Activated effector memory CD4-positive, alpha-beta T cell treated with Interleukin-2 at 50 U/mL for 16 hours (primary cell): ENCODE data around the gene NEGR1.

Experiments
- DNase-seq: peaks from one replicate; pipeline ENCODE4 v3.0.0-alpha.2; 2020

NEGR1 gene

DNA sequence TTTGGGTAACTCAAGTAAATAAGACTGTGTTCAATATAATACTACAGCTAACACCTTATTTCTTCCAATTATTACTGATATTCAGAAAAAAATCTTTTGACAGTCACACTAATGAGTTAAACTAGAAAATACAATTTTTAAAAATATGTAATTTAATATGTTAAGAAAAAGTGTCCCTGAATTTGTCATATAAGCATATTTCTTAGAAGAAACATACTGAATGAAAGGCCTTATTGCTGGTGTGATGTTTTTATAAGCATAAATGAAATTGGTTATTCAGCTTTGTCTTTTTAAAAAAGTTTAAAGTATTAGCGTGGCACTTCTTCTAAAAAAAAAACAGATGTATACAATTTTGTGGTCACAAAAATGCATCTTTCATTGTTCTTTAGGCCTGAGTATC lies 267.3 kb downstream of the NEGR1 start:
- no peak for DNase-seq

DNA sequence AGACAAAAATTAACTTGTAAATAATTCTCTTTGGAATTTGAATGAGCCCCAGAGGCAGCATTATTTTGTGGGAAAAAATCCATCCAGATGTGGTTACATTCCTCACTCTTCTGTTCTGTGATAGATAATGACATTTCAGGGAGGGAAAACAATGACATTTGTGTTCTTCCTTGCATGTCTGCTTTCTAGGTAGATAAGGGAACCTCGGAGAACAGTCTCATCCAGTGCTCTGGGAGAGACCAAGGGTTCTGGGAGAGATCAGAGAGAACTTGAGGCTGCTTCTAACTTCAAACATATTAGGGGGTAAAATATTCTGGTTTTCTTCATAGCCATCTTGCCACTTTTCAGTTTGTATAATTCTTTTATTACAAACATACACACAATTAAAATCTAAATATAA lies 269.2 kb downstream of the NEGR1 start:
- no peak for DNase-seq

DNA sequence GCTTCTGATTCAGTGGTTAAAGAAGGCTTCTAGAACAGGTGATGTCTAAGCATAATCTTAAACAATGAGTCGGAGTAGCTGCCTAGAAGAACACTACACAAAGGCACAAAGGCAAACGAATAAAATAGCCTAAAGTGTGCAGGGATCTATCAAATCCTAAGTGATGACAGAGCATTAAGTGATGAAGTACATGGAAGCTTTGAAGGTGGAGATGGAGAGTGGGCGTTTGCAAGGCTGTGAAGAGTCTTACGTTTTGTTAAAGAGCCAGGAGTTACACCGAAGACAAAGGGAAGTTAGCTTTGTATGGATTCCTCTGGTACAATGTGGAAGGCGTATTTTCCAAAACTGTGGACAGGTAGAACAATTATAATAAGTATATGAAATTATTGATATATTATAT lies 270.6 kb downstream of the NEGR1 start:
- DNase-seq = no peak

DNA sequence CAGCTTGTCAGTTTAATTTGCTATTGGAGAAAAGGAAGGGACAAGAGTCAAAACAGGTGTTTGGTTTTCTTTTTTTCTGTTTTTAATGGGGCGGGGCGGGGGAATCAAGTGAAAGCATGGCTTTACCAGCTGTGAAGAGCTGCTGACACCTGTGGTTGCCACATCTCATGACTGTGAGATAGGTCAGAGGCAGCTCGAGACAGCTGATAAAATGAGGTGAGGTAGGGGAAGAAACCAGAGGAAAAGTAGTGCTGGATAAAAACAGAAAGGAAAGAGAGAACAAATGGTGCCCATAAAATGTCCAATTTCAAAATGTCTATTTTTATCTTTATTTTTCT lies 272.3 kb downstream of the NEGR1 start:
- DNase-seq = no peak

DNA sequence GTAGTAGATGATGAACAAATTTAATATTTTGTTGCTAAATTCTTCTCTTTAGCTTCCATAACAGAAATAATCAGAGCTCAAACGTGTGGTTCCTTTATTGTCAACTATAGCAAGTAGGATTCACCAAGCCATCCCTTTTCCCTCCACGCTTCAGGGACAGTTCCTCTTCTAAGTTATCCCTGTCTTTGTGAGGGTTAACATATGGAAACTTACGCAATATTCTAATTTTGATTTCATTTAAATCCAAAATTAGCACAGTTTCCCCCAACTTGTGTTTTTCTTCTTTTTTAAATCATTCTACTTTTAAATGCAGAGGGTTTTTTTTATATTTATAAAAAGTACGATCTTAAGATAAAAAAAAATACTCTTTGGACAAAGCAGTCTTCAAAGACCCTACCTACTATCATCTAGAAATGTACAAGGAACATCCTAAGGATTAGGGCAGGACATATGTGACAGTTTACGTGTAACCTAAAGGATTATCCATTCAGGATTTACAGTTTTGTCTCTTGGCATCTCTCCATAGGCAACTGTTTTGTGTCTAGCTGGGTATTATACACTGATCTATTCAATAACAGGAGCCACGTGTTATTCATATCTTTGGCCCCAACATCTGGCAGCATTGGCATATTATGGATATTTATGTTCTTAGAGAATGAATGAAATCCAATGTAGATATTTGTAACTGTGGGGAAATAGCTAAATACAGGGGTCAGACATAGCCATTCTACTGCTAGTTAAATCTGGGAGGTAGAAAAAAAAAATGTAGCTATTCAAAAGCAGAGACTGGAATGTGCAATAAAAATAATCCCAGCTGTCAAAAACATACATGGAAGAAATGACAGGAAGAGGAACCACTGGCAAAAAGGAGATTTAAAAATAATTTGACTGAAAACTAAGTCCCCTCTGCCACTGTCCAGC lies 272.9 kb downstream of the NEGR1 start:
- no peak for DNase-seq

DNA sequence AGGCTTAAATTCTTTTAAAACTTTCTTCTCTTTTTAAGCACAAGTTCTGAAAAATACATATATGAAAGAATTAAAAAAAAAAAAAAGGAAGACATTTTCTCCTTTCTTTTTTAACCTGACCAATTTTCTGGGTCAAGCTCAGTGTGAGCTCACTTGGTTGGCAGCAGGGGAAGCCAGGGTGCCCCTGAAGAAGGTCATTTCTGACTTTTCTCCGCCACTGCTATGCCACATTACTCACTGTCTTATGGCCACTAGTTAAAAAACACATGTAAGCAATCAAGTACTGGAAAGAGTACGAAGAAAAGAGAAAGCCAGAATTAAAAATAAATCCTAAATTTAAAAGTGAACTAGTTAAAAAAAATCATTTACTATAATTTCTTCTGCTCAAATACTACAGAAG lies 275.0 kb downstream of the NEGR1 start:
- no peak for DNase-seq

DNA sequence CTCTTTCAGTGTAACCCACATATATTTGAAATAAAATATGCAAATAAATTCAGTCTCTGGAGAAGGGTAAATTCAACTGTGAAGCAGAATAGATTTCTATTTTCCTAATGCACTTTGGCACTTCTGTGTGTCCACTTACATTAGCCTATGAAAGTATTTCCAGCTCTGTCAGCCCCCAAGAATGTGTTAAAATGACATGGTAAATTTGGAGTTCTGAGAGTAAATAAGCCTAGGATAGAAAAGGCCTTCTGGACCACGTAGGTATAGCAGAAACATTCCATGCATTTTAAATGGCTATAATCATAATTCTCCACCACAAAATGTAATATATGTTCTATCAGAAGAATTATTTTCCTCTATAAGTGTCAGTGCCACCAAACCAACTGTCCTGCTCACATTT lies 276.2 kb downstream of the NEGR1 start:
- no peak for DNase-seq

DNA sequence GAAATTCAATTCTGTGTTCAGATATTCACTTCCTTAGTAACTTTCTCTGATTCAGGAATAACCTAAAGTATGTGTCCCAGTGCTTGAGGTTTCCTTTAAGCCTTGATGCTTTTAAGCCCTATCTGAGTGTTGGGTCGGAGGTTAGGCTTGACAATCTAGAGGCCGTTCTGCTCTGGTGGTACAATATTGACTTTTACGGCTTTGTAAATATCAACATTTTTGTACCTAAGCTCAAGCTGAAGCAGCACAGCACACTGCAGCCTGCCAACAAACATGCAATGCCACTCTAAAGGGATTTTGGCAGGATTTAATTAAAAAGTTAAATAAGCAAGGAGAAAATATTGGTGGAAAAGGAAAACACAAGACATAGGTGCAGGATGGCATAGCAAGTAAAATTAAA lies 279.2 kb downstream of the NEGR1 start:
- DNase-seq = no peak

DNA sequence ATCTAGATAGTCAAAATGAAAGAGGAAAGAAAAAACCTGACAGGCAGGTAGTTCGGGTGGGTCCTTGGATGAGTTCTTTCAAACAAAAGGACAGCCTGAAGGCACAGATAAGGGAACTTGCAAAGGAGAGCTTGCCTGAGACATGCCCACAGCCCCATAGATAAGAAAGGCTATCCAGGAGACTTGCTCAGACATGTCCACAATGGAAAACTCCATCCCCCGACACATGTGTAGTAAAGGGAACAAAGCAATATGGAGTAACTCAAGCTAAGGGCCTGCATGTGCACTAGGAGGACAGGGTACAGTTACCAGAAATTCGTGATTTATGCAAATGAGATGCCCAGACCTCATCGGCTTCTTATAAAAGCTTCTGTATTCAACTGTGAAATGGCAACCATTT lies 281.5 kb downstream of the NEGR1 start:
- DNase-seq = no peak

DNA sequence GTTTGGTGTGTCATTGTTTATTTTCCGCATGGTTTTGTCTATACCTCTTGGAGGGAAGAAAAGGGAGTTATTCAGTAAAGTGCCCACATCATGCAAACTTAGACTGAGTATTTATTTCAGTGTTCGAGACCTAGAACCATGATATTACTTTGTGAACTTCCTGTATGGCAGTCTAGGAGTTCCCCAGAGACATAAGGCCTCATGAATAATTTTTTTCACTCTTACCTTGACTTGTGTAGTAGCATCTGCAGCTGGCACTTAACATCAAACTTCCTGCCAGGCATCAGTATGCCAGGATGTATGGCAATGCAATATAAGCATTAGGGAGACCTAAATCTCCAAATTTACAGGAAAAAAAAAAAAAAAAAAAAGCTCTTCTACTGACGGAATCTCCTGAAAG lies 287.7 kb downstream of the NEGR1 start:
- DNase-seq = no peak

DNA sequence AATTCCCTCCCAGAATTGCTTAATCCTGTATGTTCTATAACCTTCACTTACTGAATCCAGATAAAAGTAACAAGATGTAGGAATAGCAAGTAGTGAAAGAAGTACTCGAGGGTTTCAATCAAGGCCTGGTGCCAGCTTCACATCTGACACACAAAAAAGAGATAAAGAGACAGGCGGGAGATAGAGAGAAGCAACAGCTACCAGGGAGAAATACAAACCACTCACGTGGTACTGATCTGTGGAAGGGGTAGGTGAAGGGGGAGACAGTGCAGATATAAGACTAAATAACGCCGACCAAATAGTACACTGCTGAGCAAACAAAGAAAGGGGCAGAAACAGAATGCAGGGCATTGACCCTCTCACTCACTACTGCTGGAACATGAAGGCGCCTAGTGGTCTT lies 295.2 kb downstream of the NEGR1 start:
- no peak for DNase-seq

DNA sequence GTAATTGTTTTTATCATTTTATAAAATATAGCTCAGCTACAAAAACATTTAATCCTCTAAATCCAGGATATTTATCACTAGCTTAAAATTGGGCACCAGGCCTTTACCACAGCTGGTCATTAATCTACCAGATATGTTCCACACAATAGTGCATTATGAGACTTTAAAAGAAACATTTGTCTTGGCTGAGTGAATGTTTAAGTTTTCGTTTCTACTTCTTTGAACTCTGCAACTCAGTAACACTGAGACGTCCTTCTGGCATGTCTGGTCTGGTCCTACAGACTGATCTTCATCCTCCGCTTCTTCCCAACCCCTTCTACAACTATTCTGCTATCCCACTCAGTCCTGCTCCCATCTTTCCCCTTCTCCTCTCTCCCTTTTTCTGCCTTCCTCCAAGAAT lies 296.2 kb downstream of the NEGR1 start:
- DNase-seq = no peak

DNA sequence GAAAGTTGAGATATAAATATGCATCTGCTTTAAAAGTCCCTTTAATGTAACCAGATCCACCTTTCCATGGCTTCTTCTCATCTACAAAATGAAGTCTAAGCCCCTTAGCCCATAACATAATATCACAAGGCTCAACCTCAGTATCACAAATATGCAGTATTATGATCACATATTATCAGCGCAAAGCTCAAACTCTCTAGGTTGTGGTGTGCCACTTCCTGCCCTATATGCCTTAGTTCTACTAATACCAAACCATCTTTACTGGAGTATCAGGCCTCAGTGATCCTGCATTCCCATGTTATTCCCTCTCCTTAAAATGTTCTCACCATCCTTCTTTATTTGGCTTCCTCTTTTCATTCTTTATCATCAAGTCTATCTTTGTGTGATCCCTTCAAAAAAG lies 301.8 kb downstream of the NEGR1 start:
- no peak for DNase-seq

DNA sequence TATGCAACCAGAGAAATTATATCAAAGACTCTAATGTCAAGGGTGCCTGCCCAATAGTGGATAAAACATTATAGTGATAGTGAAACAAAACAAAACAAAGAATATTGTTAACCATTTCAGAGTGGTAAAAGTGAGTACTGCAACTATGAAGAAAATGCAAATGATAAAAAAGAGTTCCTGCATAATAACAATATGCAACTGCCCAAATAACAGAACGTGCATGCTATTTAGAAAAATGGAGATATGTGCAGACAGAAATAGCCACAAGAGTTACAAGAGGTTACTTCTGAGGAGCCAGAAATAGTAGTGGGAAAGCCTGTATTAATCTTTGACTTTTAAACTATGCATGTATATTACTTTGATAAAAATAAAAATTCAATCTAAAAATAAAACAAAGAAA lies 302.5 kb downstream of the NEGR1 start:
- DNase-seq = no peak

DNA sequence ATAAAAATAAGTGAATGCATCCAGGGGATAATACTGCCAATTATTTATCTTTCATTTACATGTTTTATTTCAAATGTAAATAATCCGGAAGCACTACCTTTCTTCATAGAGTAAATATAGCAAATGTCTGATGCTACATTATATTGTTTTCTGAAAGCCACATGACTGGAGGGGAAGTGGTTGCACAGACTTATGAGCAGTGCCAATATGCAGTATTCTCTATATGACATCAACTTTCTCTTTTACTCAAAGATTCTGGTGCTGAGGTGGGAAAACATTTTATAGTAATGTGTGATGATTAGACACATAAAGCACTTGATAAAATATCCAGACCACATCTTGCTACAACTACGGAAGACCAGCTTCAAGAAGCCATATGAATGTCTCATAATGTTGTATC lies 314.7 kb downstream of the NEGR1 start:
- DNase-seq = no peak

DNA sequence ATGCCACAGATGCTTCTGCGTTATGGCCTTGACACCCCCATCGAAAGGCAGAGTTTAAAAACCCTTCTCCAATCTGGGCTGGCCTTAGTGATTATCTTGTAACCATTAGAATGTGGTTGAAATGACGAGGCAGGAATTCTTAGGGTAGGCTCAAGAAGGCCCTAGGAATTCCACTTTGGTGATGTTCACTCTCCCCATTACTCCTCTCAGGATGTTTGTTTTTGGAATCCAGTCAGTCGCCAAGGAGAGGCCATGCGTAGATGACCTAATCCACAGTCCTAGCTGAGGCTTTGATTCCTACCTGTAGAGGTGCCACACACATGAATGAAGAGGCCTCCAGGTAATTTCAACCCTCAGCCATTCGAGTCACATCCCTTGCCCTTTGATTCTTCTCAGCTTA lies 318.2 kb downstream of the NEGR1 start:
- no peak for DNase-seq

DNA sequence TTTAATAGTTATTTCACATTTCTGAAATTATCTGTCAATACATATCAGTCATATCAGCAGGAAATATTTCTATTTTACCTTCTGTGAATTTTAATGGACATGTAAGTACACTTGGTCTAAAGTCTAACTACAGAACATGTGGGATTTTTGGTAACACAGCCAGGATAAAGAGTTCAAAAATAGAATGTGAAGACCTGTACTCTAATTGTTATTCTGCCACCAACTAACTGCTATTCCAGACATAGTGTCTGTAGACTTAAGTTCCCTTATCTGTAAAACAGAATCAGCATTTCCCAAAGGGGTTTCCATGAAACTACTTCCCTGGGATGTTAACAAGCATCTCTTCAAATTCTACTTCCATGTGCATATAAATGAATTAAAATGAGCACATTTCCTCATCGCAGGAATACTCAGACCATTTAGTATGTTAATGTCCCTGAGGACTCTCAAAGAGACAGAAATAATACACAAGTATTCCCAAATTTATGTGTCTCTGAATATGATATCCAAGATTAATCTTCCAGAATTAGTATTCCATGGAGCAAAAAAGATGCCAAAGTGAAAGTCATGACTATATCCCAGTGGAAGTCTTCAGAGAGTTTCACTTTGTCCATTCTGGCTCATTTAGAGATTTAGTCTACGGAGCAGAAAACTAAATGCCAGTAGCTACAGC lies 325.6 kb downstream of the NEGR1 start:
- no peak for DNase-seq

DNA sequence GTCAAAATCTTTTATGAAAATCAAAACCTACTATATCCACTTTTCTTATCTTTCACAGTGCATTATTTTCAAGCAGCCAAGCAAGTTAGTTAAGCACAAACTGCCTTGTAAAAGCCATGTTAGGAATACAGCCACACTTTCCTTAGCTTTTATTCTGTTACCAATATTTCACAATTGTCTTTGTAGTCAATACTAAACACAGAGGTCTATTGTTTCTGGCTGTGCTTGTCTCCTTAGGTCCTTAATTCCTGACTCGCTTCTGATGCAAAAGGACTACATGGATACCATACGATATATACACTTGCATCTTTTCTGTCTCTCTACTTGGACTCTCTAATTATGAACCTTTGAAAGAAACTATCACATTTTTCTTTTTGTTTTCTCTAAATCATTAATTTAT lies 331.8 kb downstream of the NEGR1 start:
- DNase-seq = no peak

DNA sequence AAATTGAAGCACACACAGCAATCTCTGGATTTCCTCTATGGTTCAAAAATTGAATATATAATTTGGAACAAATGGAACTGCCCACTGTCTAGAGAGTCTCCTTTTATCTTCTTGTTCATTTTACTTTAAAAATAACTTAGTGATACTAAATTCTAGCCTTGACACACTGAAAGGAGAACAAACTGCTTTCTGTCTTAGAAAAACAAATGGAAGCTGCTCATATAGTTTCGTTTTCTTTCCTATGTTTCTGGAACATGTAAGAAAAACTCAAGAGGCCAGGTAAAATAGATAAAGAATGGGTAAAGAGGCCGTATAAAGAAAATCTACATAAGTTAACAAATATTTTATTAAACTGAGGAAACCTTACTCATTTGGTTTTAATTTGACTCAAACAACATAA lies 332.7 kb downstream of the NEGR1 start:
- no peak for DNase-seq

DNA sequence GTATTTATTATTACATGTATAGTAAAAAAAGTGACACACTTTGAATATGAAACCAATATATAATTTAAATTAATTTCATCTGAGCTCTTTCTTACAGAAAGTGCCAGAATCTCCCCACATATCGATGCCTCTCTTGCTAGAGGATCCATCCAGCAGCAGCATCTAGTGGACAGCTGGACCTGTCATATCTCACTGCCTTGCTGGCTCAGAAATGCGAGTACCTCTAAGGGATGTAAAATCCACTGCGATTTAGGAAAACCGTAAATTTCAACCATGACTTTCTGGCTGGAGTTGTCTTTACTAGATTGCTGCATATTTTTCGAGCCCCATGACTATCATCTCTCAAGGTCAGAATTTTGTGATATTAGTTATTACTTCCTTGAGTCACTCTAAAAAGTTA lies 333.8 kb downstream of the NEGR1 start:
- no peak for DNase-seq

DNA sequence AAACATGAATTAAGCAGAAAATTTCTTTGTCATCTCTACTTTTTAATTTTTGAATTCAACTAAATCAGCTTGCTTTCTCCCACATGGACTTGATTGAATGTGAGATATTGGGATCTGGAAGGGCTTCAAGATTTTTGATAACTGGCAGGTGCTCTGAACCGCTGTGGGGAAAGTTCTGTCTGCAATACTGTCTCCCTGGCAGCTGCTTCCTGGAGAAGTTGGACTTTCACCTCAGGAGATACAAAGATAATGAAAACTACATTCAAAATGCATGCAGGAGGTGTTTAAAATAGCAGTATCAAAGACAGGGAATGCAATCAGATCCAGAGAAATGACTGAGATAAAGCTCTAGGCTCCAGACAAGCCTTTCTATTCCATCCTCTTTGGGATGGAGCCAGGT lies 338.3 kb downstream of the NEGR1 start:
- DNase-seq = no peak

DNA sequence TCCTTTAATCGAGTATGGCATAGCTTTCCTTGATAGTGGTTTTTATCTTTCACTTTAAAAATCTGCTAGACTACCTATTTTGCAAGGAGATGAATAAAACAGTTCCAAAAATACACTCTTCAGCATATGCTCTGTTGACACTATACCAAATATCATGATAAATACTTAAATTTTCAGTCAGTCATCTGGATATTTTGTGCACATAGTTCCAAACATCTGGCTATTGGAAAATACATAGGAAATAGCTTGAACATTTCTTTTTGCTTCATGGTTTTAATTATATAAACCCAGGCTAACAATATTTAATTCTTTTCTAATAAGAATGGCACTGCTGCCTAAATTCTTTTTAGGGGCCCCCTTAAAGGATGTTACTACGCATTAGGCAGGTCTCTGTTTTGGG lies 342.1 kb downstream of the NEGR1 start:
- DNase-seq = no peak

DNA sequence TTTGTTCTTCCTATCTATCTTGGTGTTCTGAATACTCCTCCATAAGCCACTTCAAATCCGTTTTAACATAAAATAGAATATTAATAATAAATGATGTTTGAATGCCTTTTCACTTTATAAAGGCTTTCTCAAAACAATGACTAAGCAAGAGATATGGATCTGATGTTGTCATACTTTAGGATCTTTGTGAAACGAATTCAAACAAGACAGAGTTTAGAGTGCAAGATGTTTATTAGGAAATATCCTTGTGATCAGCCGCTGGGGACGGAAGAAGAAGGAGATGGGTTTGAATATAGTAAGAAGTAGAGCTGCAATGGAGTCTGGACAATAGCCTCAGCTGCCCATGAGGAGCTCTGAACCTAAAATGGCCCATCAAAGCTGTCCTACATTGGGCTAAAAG lies 351.8 kb downstream of the NEGR1 start:
- no peak for DNase-seq

DNA sequence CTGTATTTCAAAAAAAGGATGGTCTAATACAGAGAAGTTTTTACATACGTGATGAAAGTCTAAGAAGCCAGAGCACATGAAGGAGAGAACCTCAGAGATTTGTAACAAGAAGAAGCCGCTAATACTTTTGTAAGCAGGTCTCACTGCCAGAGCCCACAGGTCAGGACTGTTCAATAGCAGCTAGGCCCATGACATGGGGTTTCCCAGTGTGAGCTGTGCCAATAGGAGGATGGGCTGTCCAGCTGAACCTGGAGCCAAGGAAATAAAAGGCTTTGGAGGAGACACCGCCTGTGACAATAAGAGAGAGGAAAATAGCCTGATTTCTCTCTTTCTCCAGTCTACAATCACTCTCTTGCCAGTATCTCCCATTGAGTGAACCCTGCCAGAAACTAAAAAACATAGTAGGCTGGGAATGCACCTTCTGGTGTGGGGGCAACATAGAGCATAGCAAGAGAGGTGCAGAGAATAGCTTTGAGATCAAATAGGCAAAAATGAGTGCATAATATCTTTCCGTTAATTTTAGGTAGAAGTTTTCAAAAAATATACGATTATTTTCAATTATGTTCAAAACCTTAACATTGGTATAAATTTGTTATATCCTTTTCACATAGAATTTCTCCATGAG lies 360.3 kb downstream of the NEGR1 start:
- no peak for DNase-seq
